ENCODE data around the gene GNAT3.

Gene GNAT3

DNA sequence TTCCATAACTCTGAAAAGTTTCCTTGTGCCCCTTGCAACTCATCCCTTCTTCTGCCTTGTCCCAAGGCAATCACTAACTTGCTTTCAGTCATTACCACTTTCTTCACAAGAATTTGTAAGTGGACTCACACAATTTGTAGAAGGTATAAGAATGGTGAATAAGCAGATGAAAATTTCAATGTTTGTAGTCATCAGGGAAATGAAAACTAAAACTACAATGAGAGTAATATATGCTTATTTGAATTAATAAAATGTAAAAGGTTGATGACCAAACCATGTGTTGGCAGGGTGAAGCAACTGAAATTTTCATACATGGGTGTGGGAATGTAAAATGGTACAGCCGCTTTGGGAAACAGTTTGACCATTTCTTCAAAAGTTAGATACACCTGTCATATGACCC is 79.7 kb downstream of the GNAT3 start:
- no peak for DNase-seq (ENCODE audit: extremely low spot score, insufficient read length, low read depth)
- FAIRE-seq: no peak

DNA sequence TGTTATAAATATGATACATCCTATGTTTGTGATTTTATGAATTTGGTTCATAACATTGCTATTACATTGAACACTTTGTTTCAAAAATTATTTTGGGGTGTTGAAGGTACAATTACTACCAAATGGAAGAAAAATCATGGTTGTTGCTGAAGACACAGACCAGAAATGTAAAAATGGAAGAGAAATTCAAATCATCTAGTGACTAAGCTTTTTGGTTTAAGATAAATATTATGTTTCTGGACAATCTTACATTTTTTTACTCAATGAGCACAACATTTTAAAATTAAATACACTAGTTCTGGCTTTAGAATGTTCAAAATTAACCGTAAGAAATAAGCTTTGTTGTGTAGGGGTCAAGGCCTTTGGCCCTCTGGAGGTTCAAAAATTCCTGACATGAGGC is 82.7 kb downstream of the GNAT3 start:
- FAIRE-seq (no peak), DNase-seq (ENCODE audit: extremely low spot score, insufficient read length, low read depth) (no peak)

DNA sequence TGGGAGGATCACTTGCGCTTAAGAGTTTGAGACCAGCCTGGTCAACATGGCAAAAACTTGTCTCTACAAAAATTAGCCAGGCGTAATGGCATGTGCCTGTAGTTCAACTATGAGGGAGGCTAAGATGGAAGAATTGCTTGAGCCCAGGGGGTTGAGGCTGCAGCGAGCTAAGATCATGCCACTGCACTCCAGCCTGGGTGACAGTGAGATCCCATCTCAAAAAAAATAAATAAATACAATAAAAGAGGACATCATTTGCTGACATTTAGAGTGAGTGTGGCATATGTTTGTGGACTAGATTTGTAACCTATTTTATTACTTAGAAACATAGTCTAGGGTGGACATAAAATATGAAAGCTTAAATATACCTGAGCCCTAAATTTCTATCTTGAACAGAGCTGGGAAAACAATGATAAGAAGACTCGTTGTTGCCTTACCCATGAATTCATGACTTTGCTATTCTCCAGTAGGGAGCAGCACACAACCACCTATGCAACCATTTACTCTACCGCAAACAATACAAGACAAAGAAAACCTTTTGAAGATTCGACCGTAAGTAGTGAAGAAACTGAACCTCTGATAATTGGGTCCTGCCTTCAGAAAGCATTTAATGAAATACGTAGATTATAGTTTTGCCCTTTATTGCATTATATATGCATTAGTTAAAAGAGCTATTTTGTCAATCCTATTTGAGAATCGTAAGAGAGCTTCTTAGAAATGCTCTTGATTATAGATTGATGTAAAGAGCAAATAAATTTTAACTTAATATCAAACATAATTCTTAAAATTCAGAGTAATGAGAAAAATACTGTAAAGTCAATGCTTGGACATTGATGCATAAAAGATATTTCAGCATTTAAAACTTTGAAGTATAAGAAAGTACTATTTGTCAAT is 83.5 kb downstream of the GNAT3 start:
- no peak for FAIRE-seq
- DNase-seq (ENCODE audit: extremely low spot score, insufficient read length, low read depth): no peak

DNA sequence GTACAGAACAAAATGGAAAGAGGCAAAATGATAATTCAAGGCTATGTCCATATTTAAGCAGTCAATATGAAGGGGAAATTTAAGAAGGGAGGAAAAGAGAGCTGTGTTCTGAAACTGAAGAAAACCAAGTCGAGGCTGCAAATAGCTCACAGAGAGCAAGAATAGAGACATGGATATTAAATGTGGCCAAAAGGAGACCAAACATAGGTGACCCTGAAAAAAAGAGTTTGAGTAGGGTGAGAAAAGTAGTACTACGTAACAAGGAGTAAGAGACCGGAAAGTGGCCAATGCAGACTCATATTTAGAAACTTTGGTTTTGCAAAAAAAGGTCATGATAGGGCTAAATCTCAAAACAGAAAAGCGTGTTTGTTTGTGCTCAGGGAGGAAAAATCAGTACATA is 84.6 kb downstream of the GNAT3 start:
- FAIRE-seq (no peak), DNase-seq (ENCODE audit: extremely low spot score, insufficient read length, low read depth) (no peak)

DNA sequence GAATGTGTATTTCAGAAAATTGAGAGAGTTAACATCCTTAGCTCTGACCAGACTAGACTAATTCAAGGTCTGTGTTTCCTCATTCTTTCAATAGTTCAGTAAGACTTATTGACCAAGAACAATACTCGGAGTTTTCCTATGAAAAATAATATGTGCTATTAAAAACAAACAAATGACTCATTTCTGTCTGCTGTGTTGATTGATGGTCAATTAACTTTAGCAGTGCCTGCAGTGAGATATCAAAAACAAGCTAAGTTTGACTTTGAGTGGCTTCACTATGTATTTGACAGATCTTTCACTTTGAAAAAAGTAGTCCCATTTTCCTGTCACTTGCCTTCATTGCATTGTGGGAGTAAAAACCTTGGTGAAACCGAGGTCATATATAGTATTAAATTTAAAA is 91.0 kb downstream of the GNAT3 start:
- no peak for DNase-seq (ENCODE audit: extremely low spot score, insufficient read length, low read depth)
- FAIRE-seq: no peak

DNA sequence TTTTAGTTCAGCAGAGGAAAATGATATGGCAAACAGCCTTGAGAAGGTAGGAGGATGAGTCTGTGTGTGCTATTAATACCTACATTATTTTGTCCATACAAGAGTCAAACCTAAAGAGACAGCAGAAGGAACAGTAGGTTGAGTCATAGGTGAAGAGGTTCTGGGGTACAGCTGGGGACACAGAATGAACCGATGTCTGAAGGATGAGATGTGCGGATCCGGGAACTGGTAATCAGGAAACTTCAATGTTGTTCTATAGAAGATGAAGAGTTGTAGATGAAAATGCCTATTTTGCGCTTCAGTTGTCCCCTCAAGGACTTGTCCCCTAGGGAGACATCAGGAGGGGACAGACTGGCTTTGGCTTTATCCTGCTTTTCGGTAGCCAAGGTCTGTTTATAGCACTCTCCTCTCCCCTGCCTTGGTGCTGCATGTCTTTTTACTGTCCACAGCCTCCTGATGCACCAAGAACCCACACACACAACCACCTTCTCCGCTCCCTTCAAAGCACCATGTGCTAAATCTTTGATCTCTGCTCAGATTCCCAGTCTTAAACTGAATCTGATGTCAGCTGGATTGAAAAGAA is 94.6 kb downstream of the GNAT3 start:
- DNase-seq (ENCODE audit: extremely low spot score, insufficient read length, low read depth): no peak
- FAIRE-seq: no peak

DNA sequence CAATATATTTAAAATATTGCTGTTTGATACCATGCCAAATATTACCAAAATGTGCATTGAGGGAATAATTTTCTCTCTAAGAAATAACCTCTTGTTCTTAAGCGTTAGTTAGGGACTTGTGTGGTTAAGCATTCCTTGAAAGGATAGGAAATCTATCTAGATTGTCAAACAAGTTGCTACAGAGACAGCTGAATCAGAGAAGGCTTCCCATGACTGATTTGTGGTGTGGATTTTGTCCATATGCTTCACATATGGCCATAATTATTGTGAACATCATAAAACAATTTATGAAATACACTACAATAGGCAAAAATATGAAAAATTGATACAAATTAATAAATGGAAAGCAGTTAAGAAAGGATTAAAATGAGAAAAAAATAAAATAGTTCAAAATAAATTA is 96.3 kb downstream of the GNAT3 start:
- FAIRE-seq (no peak), DNase-seq (ENCODE audit: extremely low spot score, insufficient read length, low read depth) (no peak)

DNA sequence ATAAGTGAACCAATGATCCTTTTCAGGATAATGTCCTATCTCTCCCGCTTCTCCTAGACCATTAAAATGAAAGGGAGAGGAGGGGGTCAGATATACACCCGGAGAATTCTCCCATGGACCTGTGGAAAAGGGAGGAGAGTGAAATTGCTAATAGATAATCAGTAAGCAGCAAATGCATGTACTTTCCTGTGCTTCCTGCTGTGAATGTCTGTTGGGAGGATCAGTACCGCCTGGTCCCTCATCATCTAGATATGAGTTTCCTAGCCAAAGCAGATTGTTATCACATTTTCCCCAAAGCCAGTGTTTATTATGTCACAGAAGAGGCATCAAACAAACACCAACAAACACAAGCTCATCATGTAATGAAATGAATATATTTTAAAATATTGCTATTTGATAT is 96.8 kb downstream of the GNAT3 start:
- FAIRE-seq (no peak), DNase-seq (ENCODE audit: extremely low spot score, insufficient read length, low read depth) (no peak)

DNA sequence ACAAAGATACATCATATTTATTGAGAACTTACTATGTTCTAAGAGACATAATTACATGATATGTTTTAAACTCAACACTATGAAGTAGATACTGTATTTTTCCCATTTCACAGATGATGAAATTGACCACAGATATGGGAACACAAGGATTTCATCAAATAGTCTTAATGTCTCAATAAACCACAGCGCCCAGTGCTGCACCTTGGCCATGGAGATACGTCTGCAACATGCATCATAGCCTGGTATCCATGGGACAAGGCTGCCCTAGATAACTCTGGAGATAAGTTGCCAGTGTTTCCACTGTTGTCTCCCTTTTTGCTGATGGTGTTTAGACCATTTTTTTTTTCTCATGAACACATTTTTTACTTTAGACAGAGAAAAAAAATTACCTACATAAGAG is 97.5 kb downstream of the GNAT3 start:
- FAIRE-seq (no peak), DNase-seq (ENCODE audit: extremely low spot score, insufficient read length, low read depth) (no peak)

DNA sequence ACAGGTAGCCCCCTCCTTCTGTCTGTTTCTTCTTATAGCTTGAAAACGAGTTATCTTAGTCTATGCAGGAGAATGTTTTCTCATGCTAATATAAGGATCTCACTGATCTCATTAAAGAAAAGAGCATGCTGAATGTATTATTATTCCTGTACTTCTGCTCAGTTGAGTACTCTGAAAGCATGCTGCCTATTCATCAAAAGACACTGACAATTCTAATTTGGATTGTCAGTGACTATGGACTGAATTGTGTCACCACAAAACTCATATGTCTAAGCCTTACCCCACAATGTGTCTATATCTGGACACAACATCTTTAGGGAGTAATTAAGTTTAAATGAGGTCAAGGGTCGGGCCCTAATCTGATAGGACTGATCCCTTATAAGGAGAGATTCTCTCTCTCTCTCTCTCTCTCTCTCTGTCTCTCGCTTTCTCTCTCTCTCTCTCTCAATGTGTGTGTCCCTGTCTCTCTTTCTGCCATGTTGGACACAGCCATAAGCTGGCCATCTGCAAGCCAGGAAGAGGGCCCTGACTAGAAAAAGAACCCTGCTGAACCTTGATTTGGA is 98.4 kb downstream of the GNAT3 start:
- DNase-seq (ENCODE audit: extremely low spot score, insufficient read length, low read depth): no peak
- no peak for FAIRE-seq

DNA sequence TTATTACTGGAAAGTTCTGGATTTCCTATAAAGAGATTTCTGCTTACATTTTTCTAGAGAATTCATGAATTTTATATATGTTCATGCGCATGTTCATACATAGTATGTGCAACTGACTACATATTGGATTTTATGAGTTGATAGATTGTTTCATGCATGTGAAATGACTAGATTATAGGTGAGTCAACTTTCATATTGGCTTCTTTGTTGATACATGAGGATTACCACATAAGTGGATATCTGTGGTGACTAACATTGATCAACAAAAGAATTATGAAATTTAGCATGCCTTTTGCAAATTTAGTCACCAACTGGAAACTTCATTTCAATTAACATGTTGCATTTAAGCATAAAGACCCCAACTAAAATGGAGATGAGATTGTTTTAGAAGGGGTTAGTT is 99.0 kb downstream of the GNAT3 start:
- no peak for FAIRE-seq
- DNase-seq (ENCODE audit: extremely low spot score, insufficient read length, low read depth): no peak

DNA sequence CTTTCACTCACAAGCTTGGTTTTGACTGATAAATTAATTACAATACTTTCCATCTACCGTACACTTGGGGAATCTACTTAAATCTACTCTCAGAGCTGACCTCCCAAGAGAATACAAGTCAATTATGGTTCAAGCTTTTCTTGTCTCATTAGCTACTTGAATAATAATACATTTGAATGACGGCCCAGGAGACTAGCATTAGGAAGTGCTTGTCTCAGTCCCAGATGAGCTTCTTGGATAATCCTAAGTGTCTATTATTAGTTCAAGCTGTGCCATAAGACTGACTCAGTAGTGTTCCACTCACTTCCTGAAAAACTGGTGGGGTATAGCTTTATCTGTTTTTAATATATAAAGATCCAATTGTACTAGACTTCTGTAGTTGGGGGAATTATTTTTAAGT is 100.2 kb downstream of the GNAT3 start:
- no peak for FAIRE-seq
- no peak for DNase-seq (ENCODE audit: extremely low spot score, insufficient read length, low read depth)

DNA sequence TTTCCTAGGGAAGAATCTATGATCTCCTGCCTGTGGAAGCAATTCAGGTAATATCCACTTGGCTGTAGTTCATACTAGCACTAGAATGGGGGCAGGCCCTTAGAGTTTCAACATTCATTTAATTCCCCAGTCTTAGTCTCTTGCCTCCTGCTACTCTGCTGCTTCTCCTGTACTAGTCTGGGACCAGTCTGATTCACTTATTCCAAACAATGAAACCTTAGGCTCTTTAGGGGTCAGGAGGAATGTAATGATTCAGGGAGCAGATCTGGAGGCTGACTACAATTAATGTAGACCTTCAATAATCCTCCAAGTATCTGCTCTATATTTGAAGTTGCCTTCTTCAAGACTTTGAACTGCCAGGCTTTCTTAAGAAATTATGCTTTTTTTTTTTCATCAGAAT is 101.8 kb downstream of the GNAT3 start:
- DNase-seq (ENCODE audit: extremely low spot score, insufficient read length, low read depth): no peak
- no peak for FAIRE-seq
